OCI-LY7 (cell line): Measurements from ENCODE around the gene RECK.

Source experiments
- EZH2phosphoT487 ChIP-seq: fragments of 200-600 bp; sonication (generic); IDR thresholded peaks from 2 replicates; pipeline ENCODE4 v1.6.1; 2018; ENCODE audit warnings: low read depth, borderline replicate concordance, mild to moderate bottlenecking, mixed run types, antibody characterized with exemption, low read length, moderate library complexity, mixed read lengths
- TF ChIP-seq, protein P1 (sequence below): fragments of 200-600 bp; sonication (generic); conservative IDR thresholded peaks from 2 replicates; pipeline ENCODE4 v1.5.1; 2014; ENCODE audit warnings: mild to moderate bottlenecking, antibody characterized with exemption, low read length, moderate library complexity, mixed read lengths

DNA sequence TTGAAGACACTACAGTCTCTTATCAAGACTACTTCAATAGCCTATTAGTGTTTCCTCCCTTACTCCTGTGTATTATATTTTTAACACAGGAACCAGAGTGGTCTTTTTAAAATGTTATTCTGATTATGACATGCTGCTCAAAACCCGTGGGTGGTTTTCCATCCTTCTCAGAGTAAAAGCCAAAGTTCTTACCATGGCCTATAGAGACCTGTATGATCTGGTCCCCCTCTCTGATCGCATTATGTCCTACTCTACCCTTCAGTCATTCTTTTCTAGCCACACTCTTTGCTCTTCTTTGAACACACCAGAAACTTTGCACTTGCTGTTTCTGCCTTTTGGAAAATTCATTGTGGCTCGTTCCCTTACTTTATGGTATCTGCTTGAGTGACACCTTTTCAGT lies 13.8 kb downstream of the RECK start:
- TF ChIP-seq, protein P1, sequence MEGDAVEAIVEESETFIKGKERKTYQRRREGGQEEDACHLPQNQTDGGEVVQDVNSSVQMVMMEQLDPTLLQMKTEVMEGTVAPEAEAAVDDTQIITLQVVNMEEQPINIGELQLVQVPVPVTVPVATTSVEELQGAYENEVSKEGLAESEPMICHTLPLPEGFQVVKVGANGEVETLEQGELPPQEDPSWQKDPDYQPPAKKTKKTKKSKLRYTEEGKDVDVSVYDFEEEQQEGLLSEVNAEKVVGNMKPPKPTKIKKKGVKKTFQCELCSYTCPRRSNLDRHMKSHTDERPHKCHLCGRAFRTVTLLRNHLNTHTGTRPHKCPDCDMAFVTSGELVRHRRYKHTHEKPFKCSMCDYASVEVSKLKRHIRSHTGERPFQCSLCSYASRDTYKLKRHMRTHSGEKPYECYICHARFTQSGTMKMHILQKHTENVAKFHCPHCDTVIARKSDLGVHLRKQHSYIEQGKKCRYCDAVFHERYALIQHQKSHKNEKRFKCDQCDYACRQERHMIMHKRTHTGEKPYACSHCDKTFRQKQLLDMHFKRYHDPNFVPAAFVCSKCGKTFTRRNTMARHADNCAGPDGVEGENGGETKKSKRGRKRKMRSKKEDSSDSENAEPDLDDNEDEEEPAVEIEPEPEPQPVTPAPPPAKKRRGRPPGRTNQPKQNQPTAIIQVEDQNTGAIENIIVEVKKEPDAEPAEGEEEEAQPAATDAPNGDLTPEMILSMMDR = no peak
- no peak for TF ChIP-seq EZH2phosphoT487
